ENCODE data around the gene NPB.

DNA sequence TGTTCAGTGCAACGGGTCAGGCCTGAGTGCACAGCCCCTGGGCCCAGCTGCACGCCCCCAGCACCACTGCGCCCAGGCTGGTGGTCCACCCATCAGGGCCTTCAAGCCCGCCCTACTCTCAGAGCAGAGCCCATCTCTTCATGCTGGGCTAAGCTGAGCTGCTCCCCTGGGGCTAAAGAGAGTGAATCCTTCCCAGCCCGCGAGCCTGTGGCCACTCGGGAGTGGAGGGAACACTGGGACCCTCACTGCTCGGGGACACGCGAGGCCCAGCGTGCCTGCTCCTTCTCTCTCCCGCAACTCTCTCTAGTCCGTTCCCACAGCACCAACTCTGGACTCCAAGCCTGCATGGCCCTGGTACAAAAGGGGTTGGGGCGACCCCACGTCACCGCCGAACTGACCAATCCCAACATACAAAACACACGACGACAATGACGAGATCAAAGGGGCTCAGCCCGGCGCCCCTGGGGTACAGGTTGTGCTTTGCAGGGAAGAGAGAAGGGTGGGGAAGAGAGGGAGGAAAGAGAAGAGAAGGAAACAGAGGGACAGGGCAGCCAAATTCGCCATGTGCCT, 20.0 kb downstream of the NPB start:
- no peak for TF ChIP-seq MXI1 (IDR thresholded peaks at IDR 0.05; ENCODE audit: low read depth, low read length)
- no peak for TF ChIP-seq POLR2AphosphoS5 (IDR thresholded peaks at IDR 0.05; ENCODE audit: low read depth, low read length)
- TF ChIP-seq, protein P1, sequence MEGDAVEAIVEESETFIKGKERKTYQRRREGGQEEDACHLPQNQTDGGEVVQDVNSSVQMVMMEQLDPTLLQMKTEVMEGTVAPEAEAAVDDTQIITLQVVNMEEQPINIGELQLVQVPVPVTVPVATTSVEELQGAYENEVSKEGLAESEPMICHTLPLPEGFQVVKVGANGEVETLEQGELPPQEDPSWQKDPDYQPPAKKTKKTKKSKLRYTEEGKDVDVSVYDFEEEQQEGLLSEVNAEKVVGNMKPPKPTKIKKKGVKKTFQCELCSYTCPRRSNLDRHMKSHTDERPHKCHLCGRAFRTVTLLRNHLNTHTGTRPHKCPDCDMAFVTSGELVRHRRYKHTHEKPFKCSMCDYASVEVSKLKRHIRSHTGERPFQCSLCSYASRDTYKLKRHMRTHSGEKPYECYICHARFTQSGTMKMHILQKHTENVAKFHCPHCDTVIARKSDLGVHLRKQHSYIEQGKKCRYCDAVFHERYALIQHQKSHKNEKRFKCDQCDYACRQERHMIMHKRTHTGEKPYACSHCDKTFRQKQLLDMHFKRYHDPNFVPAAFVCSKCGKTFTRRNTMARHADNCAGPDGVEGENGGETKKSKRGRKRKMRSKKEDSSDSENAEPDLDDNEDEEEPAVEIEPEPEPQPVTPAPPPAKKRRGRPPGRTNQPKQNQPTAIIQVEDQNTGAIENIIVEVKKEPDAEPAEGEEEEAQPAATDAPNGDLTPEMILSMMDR (IDR thresholded peaks at IDR 0.05), result no peak
- TF ChIP-seq, protein P2, sequence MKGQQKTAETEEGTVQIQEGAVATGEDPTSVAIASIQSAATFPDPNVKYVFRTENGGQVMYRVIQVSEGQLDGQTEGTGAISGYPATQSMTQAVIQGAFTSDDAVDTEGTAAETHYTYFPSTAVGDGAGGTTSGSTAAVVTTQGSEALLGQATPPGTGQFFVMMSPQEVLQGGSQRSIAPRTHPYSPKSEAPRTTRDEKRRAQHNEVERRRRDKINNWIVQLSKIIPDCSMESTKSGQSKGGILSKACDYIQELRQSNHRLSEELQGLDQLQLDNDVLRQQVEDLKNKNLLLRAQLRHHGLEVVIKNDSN (IDR thresholded peaks at IDR 0.05; ENCODE audit: borderline replicate concordance, low read depth), result no peak
- no peak for TF ChIP-seq EZH2phosphoT487 (IDR thresholded peaks at IDR 0.05; ENCODE audit: borderline replicate concordance, low read depth)
